CD4-positive, alpha-beta memory T cell (primary cell): ENCODE results near the gene ARMC2. TPM values are rescaled to one million over a fixed set of nuclear protein-coding genes. Genes with fewer than 3 reads are reported as not detected.
"Not testable (repeated sequence)": the region's sequence is repeated elsewhere in the genome, so short reads cannot be mapped to it uniquely, and the experiment has no call there.

Experiments
- CTCF ChIA-PET: fragments of 350-600 bp; sonication (Branson Sonifier 250); formaldehyde crosslinking; loops from one replicate; lab custom pipeline; 2021; ENCODE audit warnings: inconsistent platforms; ENCODE audit not compliant: partially characterized antibody; lab: Charles Lee
- POLR2A ChIA-PET: fragments of 350-600 bp; sonication (Branson Sonifier 250); formaldehyde crosslinking; loops from one replicate; lab custom pipeline; 2021; ENCODE audit not compliant: partially characterized antibody; lab: Charles Lee
- DNase-seq, 5 donors: peaks; one replicate each; pipeline versions ENCODE4 v3.0.0 to v3.0.0-alpha.2; 2020 to 2022; ENCODE audit warnings: mixed read lengths in 1 of 5
- H3K27ac ChIP-seq: one replicate; pipeline ENCODE4 v1.7.0; 2013; ENCODE audit warnings: low read depth, low read length
- H3K27me3 ChIP-seq: 2 replicates; pipeline ENCODE4 v1.7.0; 2013; ENCODE audit warnings: mild to moderate bottlenecking, low read length, moderate library complexity; ENCODE audit not compliant: insufficient read depth
- H3K36me3 ChIP-seq: 2 replicates; pipeline ENCODE4 v1.7.0; 2013; ENCODE audit warnings: mild to moderate bottlenecking, low read length, moderate library complexity; ENCODE audit not compliant: insufficient read depth
- H3K4me1 ChIP-seq: 2 replicates; pipeline ENCODE4 v1.7.0; 2013; ENCODE audit warnings: mild to moderate bottlenecking, low read length, moderate library complexity; ENCODE audit not compliant: insufficient read depth
- H3K4me3 ChIP-seq, 2 donors: one replicate each; pipeline ENCODE4 v1.7.0; 2013; ENCODE audit warnings: low read length in 2 of 2, mild to moderate bottlenecking in 1 of 2
- H3K9me3 ChIP-seq, 2 donors: one replicate each; pipeline ENCODE4 v1.7.0; 2013; ENCODE audit warnings: low read length in 2 of 2, control low read depth in 1 of 2; ENCODE audit not compliant: control insufficient read depth in 1 of 2
- H3K27ac Mint-ChIP-seq, 7 donors: one replicate each; pipeline ENCODE4 v1.8.0; 2020 to 2021; ENCODE audit warnings: mixed read lengths in 7 of 7, mild to moderate bottlenecking in 6 of 7, inconsistent platforms in 3 of 7, moderate library complexity in 3 of 7
- H3K27me3 Mint-ChIP-seq, 2 donors: one replicate each; pipeline ENCODE4 v1.8.0; 2020 to 2021; ENCODE audit warnings: mixed read lengths in 2 of 2
- H3K36me3 Mint-ChIP-seq, 2 donors: one replicate each; pipeline ENCODE4 v1.8.0; 2020 to 2021; ENCODE audit warnings: mixed read lengths in 2 of 2, inconsistent platforms in 1 of 2, mild to moderate bottlenecking in 1 of 2
- H3K4me1 Mint-ChIP-seq, 4 donors: one replicate each; pipeline ENCODE4 v1.8.0; 2020 to 2021; ENCODE audit warnings: mixed read lengths in 4 of 4, mild to moderate bottlenecking in 1 of 4
- H3K4me3 Mint-ChIP-seq, 8 donors: one replicate each; pipeline ENCODE4 v1.8.0; 2020 to 2021; ENCODE audit warnings: mixed read lengths in 8 of 8, mild to moderate bottlenecking in 7 of 8, moderate library complexity in 6 of 8, inconsistent platforms in 3 of 8
- H3K9me3 Mint-ChIP-seq, 8 donors: one replicate each; pipeline ENCODE4 v1.8.0; 2020 to 2021; ENCODE audit warnings: mixed read lengths in 8 of 8, mild to moderate bottlenecking in 5 of 8, inconsistent platforms in 3 of 8, moderate library complexity in 1 of 8
- intact Hi-C: fragments of 100-400 bp; cut with micrococcal nuclease; formaldehyde crosslinking; loops from one replicate; pipeline ENCODE4 v1.15.1; 2023
- polyA plus RNA-seq, 2 donors: library from polyadenylated mRNA; unstranded; fragments of 300-500 nt; fragmentation: Illumina TruSeq; gene quantifications; one replicate each; pipeline ENCODE4 v1.2.3, GENCODE V29; 2021
- total RNA-seq, 2 experiments: library from RNA; stranded (reverse); gene quantifications; one replicate each; pipeline ENCODE4 v1.2.3, GENCODE V29; 2021

ARMC2 gene
- total and polyA plus RNA-seq, 4 experiments from 2014 or later = 3.2 to 11.2 (median 7.0) TPM

- Mint-ChIP-seq H3K36me3 (no peaks in the 10 kb centered on the region), H3K27me3 (no peaks in the 10 kb centered on the region), H3K4me3 (no peak overlapping the region), H3K9me3 (peaks cover 0 to 5% (median 0%) of the 10 kb centered on the region in 8 donors), H3K4me1 (no peaks in the 10 kb centered on the region), H3K27ac (no peak overlapping the region)
- no peaks in the 10 kb centered on the region for H3K27me3 ChIP-seq
- no peak for DNase-seq
- ChIA-PET POLR2A (no interaction called here), CTCF (no interaction called here)
- H3K4me3 ChIP-seq = no peak overlapping the region
- intact Hi-C loops = no loop called here
- no peaks in the 10 kb centered on the region for H3K36me3 ChIP-seq
- no peaks in the 10 kb centered on the region for H3K4me1 ChIP-seq
- no peak overlapping the region for H3K27ac ChIP-seq
- no peaks in the 10 kb centered on the region for H3K9me3 ChIP-seq
Observed at GRCh38 chr6:108810057-108810643, 38.1 kb upstream of the ARMC2 start.

DNA sequence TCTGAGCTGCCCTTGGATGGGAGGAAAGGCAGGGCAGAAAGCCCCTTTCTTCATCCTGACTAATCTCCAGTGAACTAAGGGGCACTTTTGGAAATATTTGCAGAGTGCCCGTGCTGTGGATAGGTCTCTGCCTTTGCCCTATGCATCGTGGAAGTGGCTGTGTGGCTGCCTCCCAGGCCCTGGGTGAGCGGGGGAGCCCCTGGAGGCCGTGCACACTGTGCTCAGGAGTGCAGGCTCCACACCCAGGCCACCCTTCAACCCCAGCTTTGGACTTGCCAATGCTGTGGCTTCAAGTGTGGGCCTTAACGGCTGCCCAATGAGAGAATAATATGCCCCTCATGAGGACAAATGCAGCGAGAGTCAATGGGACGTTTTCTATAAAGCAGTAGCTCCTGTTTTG lies 36.7 kb upstream of the ARMC2 start:
- Histone ChIP-seq H3K4me3 (no peak overlapping the region), H3K36me3 (no peaks in the 10 kb centered on the region), H3K27ac (no peak overlapping the region), H3K4me1 (no peaks in the 10 kb centered on the region), H3K27me3 (no peaks in the 10 kb centered on the region), H3K9me3 (no peaks in the 10 kb centered on the region)
- no peak overlapping the region for H3K27ac Mint-ChIP-seq
- POLR2A ChIA-PET = no interaction called here
- H3K4me3 Mint-ChIP-seq = no peak overlapping the region
- no peak for DNase-seq
- H3K9me3 Mint-ChIP-seq = peaks cover 0 to 9% (median 2%) of the 10 kb centered on the region in 8 donors
- CTCF ChIA-PET = interaction anchor here (1.2 kb wide), 1 partner anchor 31 kb away, joined by 3 read pairs; no protein-coding TSS in a partner anchor
- H3K36me3 Mint-ChIP-seq = no peaks in the 10 kb centered on the region
- intact Hi-C loops = no loop called here
- no peaks in the 10 kb centered on the region for H3K4me1 Mint-ChIP-seq
- H3K27me3 Mint-ChIP-seq = peaks cover 0 to 2% of the 10 kb centered on the region in 2 donors

- CTCF ChIA-PET, H3K36me3 ChIP-seq, H3K4me3 ChIP-seq, DNase-seq, POLR2A ChIA-PET, H3K9me3 ChIP-seq, H3K36me3 Mint-ChIP-seq, H3K27me3 Mint-ChIP-seq, H3K4me3 Mint-ChIP-seq, H3K27me3 ChIP-seq, H3K4me1 Mint-ChIP-seq, intact Hi-C loops, H3K27ac Mint-ChIP-seq, H3K27ac ChIP-seq, H3K4me1 ChIP-seq: not testable (repeated sequence)
- peaks cover 0 to 24% (median 9%) of the 10 kb centered on the region in 8 donors for H3K9me3 Mint-ChIP-seq
Observed at GRCh38 chr6:108813218-108813617, 35.0 kb upstream of the ARMC2 start.

DNA sequence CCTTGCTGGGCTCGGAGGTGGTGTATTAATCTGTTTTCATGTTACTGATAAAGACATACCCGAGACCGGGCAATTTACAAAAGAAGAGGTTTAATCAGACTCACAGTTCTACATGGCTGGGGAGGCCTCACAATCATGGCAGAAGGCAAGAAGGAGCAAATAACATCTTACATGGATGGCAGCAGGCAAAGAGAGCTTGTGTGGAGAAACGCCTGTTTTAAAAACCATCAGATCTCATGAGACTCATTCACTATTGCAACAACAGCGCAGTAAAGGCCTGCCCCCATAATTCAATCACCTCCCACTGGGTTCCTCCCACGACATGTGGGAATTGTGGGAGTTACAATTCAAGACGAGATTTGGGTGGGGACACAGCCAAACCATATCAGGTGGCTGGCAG lies 30.9 kb upstream of the ARMC2 start:
- H3K4me1 Mint-ChIP-seq, H3K27me3 ChIP-seq, H3K27ac Mint-ChIP-seq, H3K27me3 Mint-ChIP-seq, intact Hi-C loops, H3K27ac ChIP-seq, H3K36me3 ChIP-seq, CTCF ChIA-PET, DNase-seq, POLR2A ChIA-PET, H3K4me1 ChIP-seq, H3K36me3 Mint-ChIP-seq, H3K9me3 ChIP-seq, H3K4me3 Mint-ChIP-seq, H3K4me3 ChIP-seq: not testable (repeated sequence)
- peaks cover 0 to 28% (median 13%) of the 10 kb centered on the region in 8 donors for H3K9me3 Mint-ChIP-seq

DNA sequence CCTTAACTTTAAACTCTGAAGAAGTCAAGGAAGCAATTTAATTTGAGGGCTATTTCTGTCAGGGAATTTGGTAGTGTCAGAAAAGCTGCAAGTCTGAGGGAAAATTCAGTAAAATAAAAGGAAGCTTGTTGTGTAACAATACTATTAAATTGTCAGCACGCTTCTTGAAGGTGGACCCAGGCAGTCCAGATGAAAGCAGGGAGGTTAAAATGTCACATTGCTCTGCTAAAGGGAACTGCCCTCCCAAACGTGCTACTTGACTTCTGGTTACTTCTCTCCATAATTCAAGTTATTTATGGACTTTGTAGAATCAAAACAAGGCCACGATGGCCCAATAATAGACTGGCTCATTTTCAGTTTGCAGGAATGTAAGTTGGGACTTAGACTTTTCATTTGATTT lies 28.2 kb upstream of the ARMC2 start:
- no peaks in the 10 kb centered on the region for H3K27me3 ChIP-seq
- CTCF ChIA-PET = no interaction called here
- peaks cover 3 to 13% of the 10 kb centered on the region in 2 donors for H3K36me3 Mint-ChIP-seq

DNA sequence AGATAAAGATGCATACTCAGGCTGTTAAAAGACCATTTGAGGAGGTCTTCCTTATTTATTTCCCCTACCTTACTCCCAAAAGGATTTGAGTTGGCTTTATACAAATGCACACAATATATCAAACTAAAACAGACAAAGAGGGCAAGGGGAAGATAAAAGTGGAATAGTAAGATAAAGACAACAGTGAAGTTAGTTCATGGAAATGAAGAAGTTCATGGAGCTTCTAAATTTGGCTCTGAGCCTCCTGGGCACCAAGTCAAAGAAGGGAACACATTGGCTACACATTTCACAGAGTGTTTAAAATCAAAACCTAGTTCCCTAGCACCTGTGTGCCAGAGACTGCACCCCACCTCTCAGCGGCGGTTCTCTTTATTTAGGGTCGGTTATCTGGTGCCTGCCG lies 25.8 kb upstream of the ARMC2 start:
- H3K27ac ChIP-seq = no peak overlapping the region
- no peak overlapping the region for H3K4me3 ChIP-seq
- no peaks in the 10 kb centered on the region for H3K4me1 ChIP-seq
- Mint-ChIP-seq H3K36me3 (peaks cover 8 to 15% of the 10 kb centered on the region in 2 donors), H3K4me3 (no peak overlapping the region), H3K9me3 (peaks cover 4 to 34% (median 27%) of the 10 kb centered on the region in 8 donors), H3K27me3 (peaks cover 2 to 5% of the 10 kb centered on the region in 2 donors), H3K27ac (no peak overlapping the region), H3K4me1 (no peaks in the 10 kb centered on the region)
- no peaks in the 10 kb centered on the region for H3K36me3 ChIP-seq
- no peaks in the 10 kb centered on the region for H3K9me3 ChIP-seq
- ChIA-PET POLR2A (interaction anchor here (1.0 kb wide), 1 partner anchor 26 kb away, joined by 3 read pairs; the partner anchor contains the start of gene ARMC2), CTCF (no interaction called here)
- DNase-seq = no peak
- no peaks in the 10 kb centered on the region for H3K27me3 ChIP-seq
- intact Hi-C loops = no loop called here

More for the DNA sequence above, 28.2 kb upstream of the ARMC2 start:
- Histone ChIP-seq H3K9me3 (no peaks in the 10 kb centered on the region), H3K4me1 (no peaks in the 10 kb centered on the region), H3K4me3 (no peak overlapping the region), H3K27ac (no peak overlapping the region), H3K36me3 (no peaks in the 10 kb centered on the region)
- Mint-ChIP-seq H3K4me1 (no peaks in the 10 kb centered on the region), H3K4me3 (no peak overlapping the region), H3K9me3 (peaks cover 0 to 29% (median 17%) of the 10 kb centered on the region in 8 donors), H3K27ac (no peak overlapping the region), H3K27me3 (peaks cover 4 to 7% of the 10 kb centered on the region in 2 donors)
- DNase-seq = no peak
- POLR2A ChIA-PET = no interaction called here
- intact Hi-C loops = no loop called here

- H3K27me3 ChIP-seq = no peaks in the 10 kb centered on the region
- no peak for DNase-seq
- no peaks in the 10 kb centered on the region for H3K4me1 ChIP-seq
- H3K9me3 ChIP-seq = no peaks in the 10 kb centered on the region
- H3K4me3 ChIP-seq = no peak overlapping the region
- peaks cover 2 to 5% of the 10 kb centered on the region in 2 donors for H3K27me3 Mint-ChIP-seq
- no peak overlapping the region for H3K27ac Mint-ChIP-seq
- H3K4me3 Mint-ChIP-seq = no peak overlapping the region
- peaks cover 4 to 25% (median 22%) of the 10 kb centered on the region in 8 donors for H3K9me3 Mint-ChIP-seq
- peaks cover 8 to 14% of the 10 kb centered on the region in 2 donors for H3K36me3 Mint-ChIP-seq
- POLR2A ChIA-PET = no interaction called here
- CTCF ChIA-PET = no interaction called here
- no peak overlapping the region for H3K27ac ChIP-seq
- peaks cover 0 to 2% (median 0%) of the 10 kb centered on the region in 4 donors for H3K4me1 Mint-ChIP-seq
- H3K36me3 ChIP-seq = no peaks in the 10 kb centered on the region
- intact Hi-C loops = no loop called here
Observed at GRCh38 chr6:108825326-108825725, 22.9 kb upstream of the ARMC2 start.
